Esophagus muscularis mucosa (tissue), 3 donors: ENCODE measurements around the gene EEF2.
A peak's percentile ranks its signal among the peaks of the same experiment; 100 is the strongest.

Experiments used
- POLR2A ChIP-seq: fragments of 450-650 bp; IDR thresholded peaks from one replicate; pipeline ENCODE4 v1.6.1; 2017; ENCODE audit warnings: antibody characterized with exemption, moderate library complexity, mild to moderate bottlenecking, low read depth
- POLR2AphosphoS5 ChIP-seq, 2 donors: sonication (generic); formaldehyde crosslinking; IDR thresholded peaks; one replicate each; pipeline ENCODE4 v1.6.1; 2017; ENCODE audit warnings: antibody characterized with exemption in 2 of 2
- TF ChIP-seq, protein P1 (sequence below), 3 experiments: fragments of 200-600 bp in 2 of 3; fragments of 450-650 bp in 1 of 3; sonication (generic) in 2 of 3; IDR thresholded peaks; one replicate each; pipeline ENCODE4 v1.5.1; 2017 to 2019; ENCODE audit warnings: antibody characterized with exemption in 3 of 3, mild to moderate bottlenecking in 2 of 3, moderate library complexity in 1 of 3

GRCh38 chr19:4009990-4010807 lies 24.9 kb upstream of the EEF2 start:
- TF ChIP-seq POLR2AphosphoS5 (IDR thresholded peaks at IDR 0.05) (peak in 1 of 2 donors; percentile 43), POLR2A (no peak)
- TF ChIP-seq, protein P1, sequence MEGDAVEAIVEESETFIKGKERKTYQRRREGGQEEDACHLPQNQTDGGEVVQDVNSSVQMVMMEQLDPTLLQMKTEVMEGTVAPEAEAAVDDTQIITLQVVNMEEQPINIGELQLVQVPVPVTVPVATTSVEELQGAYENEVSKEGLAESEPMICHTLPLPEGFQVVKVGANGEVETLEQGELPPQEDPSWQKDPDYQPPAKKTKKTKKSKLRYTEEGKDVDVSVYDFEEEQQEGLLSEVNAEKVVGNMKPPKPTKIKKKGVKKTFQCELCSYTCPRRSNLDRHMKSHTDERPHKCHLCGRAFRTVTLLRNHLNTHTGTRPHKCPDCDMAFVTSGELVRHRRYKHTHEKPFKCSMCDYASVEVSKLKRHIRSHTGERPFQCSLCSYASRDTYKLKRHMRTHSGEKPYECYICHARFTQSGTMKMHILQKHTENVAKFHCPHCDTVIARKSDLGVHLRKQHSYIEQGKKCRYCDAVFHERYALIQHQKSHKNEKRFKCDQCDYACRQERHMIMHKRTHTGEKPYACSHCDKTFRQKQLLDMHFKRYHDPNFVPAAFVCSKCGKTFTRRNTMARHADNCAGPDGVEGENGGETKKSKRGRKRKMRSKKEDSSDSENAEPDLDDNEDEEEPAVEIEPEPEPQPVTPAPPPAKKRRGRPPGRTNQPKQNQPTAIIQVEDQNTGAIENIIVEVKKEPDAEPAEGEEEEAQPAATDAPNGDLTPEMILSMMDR (IDR thresholded peaks at IDR 0.05) = no peak
